Neuron (in vitro differentiated cells): Measurements from ENCODE around the gene ISOC2.

Experiments
- H2AFZ ChIP-seq: one replicate; pipeline ENCODE4 v1.6.1; 2013; ENCODE audit warnings: low read depth, mild to moderate bottlenecking, inconsistent platforms, low read length, moderate library complexity
- H3K27me3 ChIP-seq: one replicate; pipeline ENCODE4 v1.6.1; 2013; ENCODE audit warnings: low read length; ENCODE audit not compliant: insufficient read depth
- H3K36me3 ChIP-seq: one replicate; pipeline ENCODE4 v1.6.1; 2013; ENCODE audit warnings: low read length; ENCODE audit not compliant: insufficient read depth
- H3K4me1 ChIP-seq: one replicate; pipeline ENCODE4 v1.6.1; 2013; ENCODE audit warnings: low read length; ENCODE audit not compliant: insufficient read depth
- H3K4me3 ChIP-seq: 2 replicates; pipeline ENCODE4 v1.5.1; 2013; ENCODE audit warnings: mild to moderate bottlenecking, low read length, moderate library complexity
- H3K9me3 ChIP-seq: one replicate; pipeline ENCODE4 v1.6.1; 2013; ENCODE audit warnings: low read length

Gene ISOC2

GRCh38 chr19:55478364-55478763 is 16.9 kb upstream of the ISOC2 start:
- H3K36me3 ChIP-seq = peaks cover 3% of the 10 kb centered on the region
- H3K4me1 ChIP-seq = peaks cover 19% of the 10 kb centered on the region
- no peaks in the 10 kb centered on the region for H3K27me3 ChIP-seq
- H2AFZ ChIP-seq = no peak overlapping the region
- no peaks in the 10 kb centered on the region for H3K9me3 ChIP-seq
- H3K4me3 ChIP-seq = no peak overlapping the region

GRCh38 chr19:55477905-55478304 is 16.5 kb upstream of the ISOC2 start:
- Histone ChIP-seq H3K9me3 (no peaks in the 10 kb centered on the region), H3K27me3 (no peaks in the 10 kb centered on the region), H3K4me3 (peak overlapping the region; percentile 64)

GRCh38 chr19:55476100-55476775 is 14.8 kb upstream of the ISOC2 start, which contains the start of gene ZNF628:
TSS of gene ZNF628 (plus strand) at chr19:55476617. CDS start at chr19:55479911, 3,294 bp downstream.
- Histone ChIP-seq H2AFZ (peak within 1 kb of the TSS; percentile 31), H3K4me1 (peaks cover 23% of the 10 kb centered on the region)

More at GRCh38 chr19:55477905-55478304, 16.5 kb upstream of the ISOC2 start:
- peaks cover 23% of the 10 kb centered on the region for H3K4me1 ChIP-seq
- no peak overlapping the region for H2AFZ ChIP-seq
- H3K36me3 ChIP-seq = peaks cover 3% of the 10 kb centered on the region

GRCh38 chr19:55474269-55475265 is 13.1 kb upstream of the ISOC2 start:
- H3K9me3 ChIP-seq = no peaks in the 10 kb centered on the region
- peaks cover 23% of the 10 kb centered on the region for H3K4me1 ChIP-seq
- no peaks in the 10 kb centered on the region for H3K36me3 ChIP-seq
- H3K4me3 ChIP-seq = no peak overlapping the region
- H3K27me3 ChIP-seq = no peaks in the 10 kb centered on the region
- no peak overlapping the region for H2AFZ ChIP-seq

More at GRCh38 chr19:55476100-55476775, 14.8 kb upstream of the ISOC2 start, which contains the start of gene ZNF628:
- Histone ChIP-seq H3K4me3 (peak within 1 kb of the TSS; percentile 64), H3K9me3 (no peaks in the 10 kb centered on the region), H3K36me3 (no peaks in the 10 kb centered on the region), H3K27me3 (no peaks in the 10 kb centered on the region)

GRCh38 chr19:55473225-55474012 is 12.0 kb upstream of the ISOC2 start:
- Histone ChIP-seq H3K36me3 (no peaks in the 10 kb centered on the region), H3K27me3 (no peaks in the 10 kb centered on the region), H2AFZ (no peak overlapping the region), H3K4me1 (peaks cover 22% of the 10 kb centered on the region), H3K9me3 (no peaks in the 10 kb centered on the region), H3K4me3 (no peak overlapping the region)

GRCh38 chr19:55472463-55472862 is 11.0 kb upstream of the ISOC2 start:
- peaks cover 14% of the 10 kb centered on the region for H3K4me1 ChIP-seq
- no peaks in the 10 kb centered on the region for H3K36me3 ChIP-seq
- no peaks in the 10 kb centered on the region for H3K9me3 ChIP-seq
- H3K4me3 ChIP-seq = no peak overlapping the region
- no peak overlapping the region for H2AFZ ChIP-seq
- H3K27me3 ChIP-seq = no peaks in the 10 kb centered on the region

GRCh38 chr19:55471266-55471665 is 9.8 kb upstream of the ISOC2 start:
- Histone ChIP-seq H3K27me3 (no peaks in the 10 kb centered on the region), H2AFZ (no peak overlapping the region), H3K4me3 (no peak overlapping the region), H3K9me3 (no peaks in the 10 kb centered on the region), H3K36me3 (no peaks in the 10 kb centered on the region), H3K4me1 (peaks cover 12% of the 10 kb centered on the region)

- Histone ChIP-seq H3K4me3 (no peak overlapping the region), H2AFZ (no peak overlapping the region), H3K36me3 (no peaks in the 10 kb centered on the region), H3K27me3 (peaks cover 19% of the 10 kb centered on the region), H3K9me3 (no peaks in the 10 kb centered on the region), H3K4me1 (peaks cover under 1% of the 10 kb centered on the region)
Measured at GRCh38 chr19:55468054-55468393, 6.6 kb upstream of the ISOC2 start.

GRCh38 chr19:55467236-55468053 is 6.0 kb upstream of the ISOC2 start:
- Histone ChIP-seq H3K4me3 (no peak overlapping the region), H2AFZ (no peak overlapping the region), H3K27me3 (peaks cover 19% of the 10 kb centered on the region)

GRCh38 chr19:55466241-55466614 is 4.8 kb upstream of the ISOC2 start:
- Histone ChIP-seq H3K4me1 (peaks cover 5% of the 10 kb centered on the region), H3K4me3 (no peak overlapping the region), H2AFZ (no peak overlapping the region)

More at GRCh38 chr19:55467236-55468053, 6.0 kb upstream of the ISOC2 start:
- H3K36me3 ChIP-seq = no peaks in the 10 kb centered on the region
- no peaks in the 10 kb centered on the region for H3K4me1 ChIP-seq
- H3K9me3 ChIP-seq = no peaks in the 10 kb centered on the region

GRCh38 chr19:55465460-55466240 is 4.2 kb upstream of the ISOC2 start:
- Histone ChIP-seq H3K4me3 (no peak overlapping the region), H3K9me3 (no peaks in the 10 kb centered on the region), H3K4me1 (peaks cover 7% of the 10 kb centered on the region), H3K27me3 (peaks cover 19% of the 10 kb centered on the region), H3K36me3 (no peaks in the 10 kb centered on the region), H2AFZ (no peak overlapping the region)

More at GRCh38 chr19:55466241-55466614, 4.8 kb upstream of the ISOC2 start:
- Histone ChIP-seq H3K36me3 (no peaks in the 10 kb centered on the region), H3K27me3 (peaks cover 19% of the 10 kb centered on the region), H3K9me3 (no peaks in the 10 kb centered on the region)
